GM12872 (cell line): ENCODE measurements around the gene DPH6.

ENCODE experiments used
- CTCF ChIP-seq: IDR thresholded peaks from 3 replicates; pipeline ENCODE4 v1.5.1; 2011; ENCODE audit warnings: low read depth, mild to moderate bottlenecking, low read length, moderate library complexity; ENCODE audit not compliant: insufficient read depth

The DPH6 gene

GRCh38 chr15:35550957-35551356 is 5.0 kb upstream of the DPH6 start:
- TF ChIP-seq CTCF, result no peak

- TF ChIP-seq CTCF, result no peak
Measured at GRCh38 chr15:35549567-35549966, 3.6 kb upstream of the DPH6 start.

GRCh38 chr15:35548435-35548834 is 2.5 kb upstream of the DPH6 start:
- no peak for TF ChIP-seq CTCF

GRCh38 chr15:35547775-35548364 is 1.9 kb upstream of the DPH6 start:
- TF ChIP-seq CTCF, result no peak

- TF ChIP-seq CTCF, result no peak
Measured at GRCh38 chr15:35546511-35547381, 781 bp upstream of the DPH6 start.

GRCh38 chr15:35545316-35545823 is 595 bp downstream of the DPH6 start:
- TF ChIP-seq CTCF, result no peak

- no peak for TF ChIP-seq CTCF
Measured at GRCh38 chr15:35540885-35541284, 5.1 kb downstream of the DPH6 start.
